Measurements from ENCODE around the gene ABHD15.

The ABHD15 gene

DNA sequence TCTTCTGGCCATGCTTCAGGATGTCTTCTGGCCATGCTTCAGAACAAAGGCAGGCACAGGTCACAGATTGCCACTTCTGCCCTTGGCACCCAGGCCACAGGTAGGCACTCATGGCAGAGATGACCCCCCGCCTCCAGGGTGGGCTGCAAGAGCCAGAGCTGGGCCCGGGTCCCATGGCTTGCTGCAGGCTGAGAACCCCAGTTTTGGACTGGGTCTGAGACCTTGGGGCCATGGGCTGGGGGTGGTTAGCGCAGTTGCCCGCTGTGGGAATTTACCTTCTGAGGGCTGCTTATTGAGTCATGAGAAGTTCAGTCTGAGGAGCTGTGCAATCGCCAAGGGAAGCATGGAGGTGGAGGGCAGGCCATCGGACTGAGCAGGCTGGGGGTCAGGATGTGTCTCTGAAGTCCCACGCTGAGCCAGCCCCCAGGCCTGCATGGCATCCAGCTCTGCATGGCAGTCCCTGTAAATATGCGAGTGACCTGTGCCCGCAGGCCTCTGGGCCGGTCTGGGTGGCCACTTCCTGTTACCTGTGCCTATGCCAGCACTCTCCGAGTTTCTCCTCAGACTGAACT, 27.8 kb upstream of the ABHD15 start:
- DNase-seq (ENCODE audit: low read depth) = no peak

DNA sequence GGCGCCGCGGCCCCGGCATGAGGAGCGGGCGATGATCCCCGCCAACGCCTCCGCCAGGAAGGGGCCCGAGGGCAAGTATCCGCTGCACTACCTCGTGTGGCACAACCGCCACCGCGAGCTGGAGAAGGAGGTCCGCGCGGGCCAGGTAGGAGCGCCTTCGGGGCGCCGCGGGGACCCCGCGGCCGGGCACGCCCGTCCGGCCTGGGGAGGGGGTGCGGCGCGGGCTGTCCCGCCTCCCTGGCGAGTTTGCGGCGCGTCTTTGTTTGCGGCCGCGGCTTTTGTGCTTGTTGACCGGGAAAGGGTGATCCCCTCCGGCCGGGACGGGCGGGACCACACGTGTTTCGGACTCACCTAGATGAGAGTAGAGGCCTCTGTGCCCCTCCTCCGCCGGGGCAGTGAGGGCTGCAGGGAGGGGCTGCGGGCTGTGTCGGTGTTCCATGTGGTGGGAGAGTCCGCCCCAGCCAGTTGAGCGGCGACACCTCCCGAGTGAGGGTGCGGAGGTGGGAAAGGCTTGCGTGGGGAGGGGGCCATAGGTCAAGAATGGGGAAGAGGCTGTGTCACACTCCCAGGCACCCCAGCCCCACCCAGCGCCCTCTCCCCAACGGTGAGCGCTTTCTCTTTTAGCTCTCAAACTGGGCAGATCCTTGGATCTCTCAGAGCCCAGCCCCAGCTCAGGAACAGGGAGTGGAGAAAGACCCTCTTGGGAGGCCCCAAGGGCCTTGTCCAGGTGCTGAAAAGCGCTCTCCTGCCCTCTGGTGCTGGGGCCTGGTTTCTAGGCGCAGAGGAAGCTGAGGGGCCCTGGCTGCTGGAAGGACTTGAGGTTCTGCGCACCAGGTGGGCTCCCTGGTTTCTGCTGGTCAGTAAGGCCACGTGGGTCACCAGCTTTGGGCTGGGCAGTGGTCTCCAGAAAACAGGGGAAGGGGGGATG, 27.0 kb upstream of the ABHD15 start:
- DNase-seq (ENCODE audit: low read depth) = no peak

DNA sequence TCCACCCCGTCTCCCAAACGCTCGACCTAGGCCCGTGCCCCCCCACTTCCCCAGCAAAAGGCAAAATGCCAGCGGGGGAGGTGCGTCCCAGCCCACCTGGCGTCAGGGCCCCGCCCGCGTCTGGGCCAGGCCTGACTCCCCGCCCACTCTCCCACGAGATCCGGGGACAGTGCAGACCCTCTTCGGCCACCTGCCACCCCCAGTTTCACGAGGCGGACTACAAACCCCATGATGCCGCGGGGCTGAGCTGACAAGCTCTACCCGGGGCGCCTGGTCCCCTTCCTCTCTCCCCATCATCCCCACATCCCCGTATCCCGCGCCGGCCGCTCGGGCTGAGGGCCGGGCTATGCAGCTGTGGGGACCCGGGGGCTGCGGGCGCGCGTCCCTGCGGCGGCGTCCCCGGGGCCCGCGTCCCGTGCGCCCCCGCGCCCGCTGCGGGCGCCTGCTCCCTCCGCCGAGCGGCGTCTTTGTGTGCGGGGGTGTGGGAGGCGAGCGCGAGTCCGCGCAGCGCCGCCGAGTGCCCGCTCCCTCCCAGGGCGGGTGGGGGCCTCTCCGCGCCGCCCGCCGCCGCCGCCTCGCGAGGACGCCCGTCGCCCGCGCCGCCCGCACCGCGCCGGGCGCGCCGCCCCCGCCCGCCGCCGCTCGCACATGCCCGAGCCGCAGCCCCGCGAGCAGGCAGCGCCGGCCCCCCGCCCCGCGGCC, 26.2 kb upstream of the ABHD15 start, which contains the start of gene ANKRD13B:
Gene ANKRD13B, plus strand, starts transcription at position 283 of the 702 bp plus-strand sequence. CDS start 490 bp downstream, outside the sequence.
- no peak for DNase-seq (ENCODE audit: low read depth)

DNA sequence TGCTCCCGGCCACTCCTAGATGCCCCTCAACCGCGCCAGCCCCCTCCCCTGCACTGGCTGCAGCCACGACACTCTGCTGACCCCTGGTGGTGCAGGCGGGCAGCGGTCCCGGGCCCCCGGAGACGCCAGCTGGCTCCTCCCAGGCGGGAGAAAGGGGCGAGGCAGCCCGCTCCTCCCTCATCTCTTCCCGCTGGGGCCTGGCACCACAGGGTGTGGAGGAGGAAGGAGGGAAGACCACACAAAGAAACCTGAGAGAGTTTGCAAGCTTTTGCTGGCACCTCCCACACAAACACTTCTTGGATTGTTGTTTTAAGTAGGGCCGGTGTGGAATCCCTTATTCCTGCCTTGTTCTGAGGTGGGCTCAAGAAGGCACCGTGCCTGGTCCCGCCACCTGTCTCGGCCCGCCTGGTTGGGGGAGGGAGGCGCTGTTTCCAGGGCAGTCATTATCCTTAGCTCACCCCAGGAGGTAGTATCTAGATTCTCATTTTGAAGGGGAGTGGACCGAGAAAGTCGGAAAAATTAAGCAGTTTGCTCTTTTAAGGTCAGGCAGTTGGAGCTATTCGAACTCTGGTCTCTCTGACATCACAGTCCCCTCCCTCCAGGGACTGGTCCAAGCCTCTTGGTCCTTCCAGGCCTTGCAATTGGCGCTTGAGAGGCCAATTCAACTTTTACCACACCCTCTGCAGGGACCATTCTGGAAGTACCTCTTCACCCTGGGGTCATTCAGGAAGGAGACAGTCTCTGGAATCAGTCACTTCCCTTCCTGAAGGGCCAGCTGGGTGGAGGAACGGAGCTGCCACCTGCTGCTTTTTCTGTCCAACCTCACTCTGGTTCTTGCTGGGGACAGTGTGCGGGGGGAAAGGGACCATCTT, 25.1 kb upstream of the ABHD15 start:
- DNase-seq (ENCODE audit: low read depth) = peak; percentile 68

DNA sequence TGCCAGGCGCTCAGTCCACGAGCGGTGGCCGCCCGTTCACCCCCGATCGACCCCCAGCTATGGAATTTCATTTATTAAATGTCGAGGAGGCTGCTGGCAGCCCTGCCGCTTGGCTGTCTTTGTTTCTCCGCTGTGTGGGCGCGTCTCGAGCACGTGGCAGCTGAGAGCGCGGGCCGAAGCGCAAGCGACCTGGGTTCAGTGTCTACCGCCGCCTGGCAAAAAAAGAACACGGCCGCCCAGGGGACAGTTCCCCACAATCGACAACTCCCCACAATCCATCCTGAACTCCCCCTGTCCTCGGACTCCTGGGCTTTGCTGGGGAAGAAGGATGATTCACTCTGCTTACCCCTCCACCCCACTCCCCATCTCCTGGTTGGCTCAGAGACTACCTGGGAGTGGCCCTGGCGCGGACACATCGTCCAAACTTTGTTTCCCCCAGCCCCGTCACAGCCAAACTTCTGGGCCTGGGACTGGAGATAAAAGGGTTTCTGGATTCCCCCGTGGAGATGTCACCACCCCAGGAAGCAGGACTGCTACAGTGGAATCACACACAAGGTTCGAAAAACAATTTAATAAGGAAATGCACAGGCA, 24.4 kb upstream of the ABHD15 start:
- no peak for DNase-seq (ENCODE audit: low read depth)

DNA sequence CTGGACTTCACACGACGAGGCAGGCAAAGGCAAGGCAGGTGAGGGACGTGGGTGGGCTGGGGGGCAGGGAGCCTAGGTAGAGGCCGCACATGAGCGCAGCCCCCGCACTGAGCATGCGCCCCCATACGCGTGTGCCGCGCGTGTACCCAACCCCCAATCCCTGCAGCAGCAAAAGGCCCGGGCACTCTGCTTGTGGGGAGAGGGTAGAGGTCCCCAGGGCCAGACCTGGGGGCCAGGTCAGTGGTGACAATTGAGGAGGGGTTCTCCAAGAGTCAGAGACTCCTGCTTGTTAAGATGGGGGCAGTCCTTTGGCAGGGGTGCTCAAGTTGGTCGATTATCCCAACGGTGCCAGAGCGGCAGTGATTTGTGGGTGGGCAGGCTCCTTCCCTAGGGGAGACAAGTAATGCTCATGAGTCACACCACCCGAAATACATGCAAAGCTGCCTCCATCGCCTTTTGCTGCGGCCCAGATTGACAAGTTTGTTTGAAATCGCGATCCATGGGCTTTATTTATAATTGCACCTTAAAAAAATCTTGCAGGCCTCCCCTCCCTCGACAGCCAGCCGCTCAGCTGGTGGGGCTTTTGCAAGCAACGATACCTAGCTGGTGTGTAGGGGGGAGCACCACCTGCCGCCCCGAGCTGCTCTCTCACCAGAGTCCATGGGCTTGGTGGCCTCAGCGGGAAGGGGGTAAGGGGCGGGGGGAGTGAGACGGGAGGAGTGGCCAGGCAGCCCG, 23.7 kb upstream of the ABHD15 start:
- DNase-seq (ENCODE audit: low read depth) = no peak

DNA sequence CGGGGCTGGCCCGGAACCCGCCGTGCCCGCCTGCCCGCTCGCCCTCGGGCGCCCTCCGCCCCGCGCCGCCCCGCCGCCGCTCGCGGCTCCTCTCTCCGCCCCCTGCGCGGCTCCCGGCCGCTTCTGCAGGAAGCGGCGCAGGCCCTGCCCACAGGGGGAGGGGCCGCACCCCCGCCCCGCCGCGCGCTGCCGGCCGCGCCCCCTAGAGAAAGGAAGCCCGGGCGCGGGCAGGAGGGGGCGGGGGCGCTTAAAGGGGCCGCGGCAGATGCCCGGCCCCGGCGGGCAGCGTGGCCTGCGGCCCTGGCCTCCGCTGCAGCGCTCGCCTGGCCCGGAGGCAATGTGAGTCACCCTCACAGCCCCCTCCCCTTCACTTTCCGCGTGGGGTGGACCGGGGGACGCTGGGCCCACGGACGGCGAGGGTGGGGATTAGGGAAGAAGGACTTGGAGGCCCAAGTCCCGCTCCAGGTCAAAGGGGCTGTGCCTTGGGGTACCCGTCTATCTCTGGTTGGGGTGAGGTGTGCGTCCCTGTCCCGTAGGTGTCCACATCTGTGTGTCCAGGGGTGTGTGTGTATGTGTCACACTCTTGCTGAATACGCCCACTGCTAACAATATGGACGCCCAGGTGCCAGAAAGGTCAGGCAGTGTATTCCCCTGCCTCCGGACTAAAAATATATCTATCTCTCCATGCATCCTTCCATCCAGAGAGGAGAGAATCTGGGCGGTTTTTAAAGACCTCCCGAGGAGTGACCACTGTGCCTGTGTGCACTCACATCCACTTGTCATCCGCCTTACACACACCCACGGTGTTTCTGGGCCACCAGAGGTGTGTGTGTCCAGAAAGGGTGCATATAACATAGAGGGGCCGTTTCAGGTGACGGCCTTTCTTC, 22.9 kb upstream of the ABHD15 start, which contains the start of gene GIT1:
Gene GIT1, minus strand, starts transcription at position 125 of the 887 bp plus-strand sequence. CDS start 270 bp downstream, outside the sequence.
- peak; percentile 76 for DNase-seq (ENCODE audit: low read depth)

DNA sequence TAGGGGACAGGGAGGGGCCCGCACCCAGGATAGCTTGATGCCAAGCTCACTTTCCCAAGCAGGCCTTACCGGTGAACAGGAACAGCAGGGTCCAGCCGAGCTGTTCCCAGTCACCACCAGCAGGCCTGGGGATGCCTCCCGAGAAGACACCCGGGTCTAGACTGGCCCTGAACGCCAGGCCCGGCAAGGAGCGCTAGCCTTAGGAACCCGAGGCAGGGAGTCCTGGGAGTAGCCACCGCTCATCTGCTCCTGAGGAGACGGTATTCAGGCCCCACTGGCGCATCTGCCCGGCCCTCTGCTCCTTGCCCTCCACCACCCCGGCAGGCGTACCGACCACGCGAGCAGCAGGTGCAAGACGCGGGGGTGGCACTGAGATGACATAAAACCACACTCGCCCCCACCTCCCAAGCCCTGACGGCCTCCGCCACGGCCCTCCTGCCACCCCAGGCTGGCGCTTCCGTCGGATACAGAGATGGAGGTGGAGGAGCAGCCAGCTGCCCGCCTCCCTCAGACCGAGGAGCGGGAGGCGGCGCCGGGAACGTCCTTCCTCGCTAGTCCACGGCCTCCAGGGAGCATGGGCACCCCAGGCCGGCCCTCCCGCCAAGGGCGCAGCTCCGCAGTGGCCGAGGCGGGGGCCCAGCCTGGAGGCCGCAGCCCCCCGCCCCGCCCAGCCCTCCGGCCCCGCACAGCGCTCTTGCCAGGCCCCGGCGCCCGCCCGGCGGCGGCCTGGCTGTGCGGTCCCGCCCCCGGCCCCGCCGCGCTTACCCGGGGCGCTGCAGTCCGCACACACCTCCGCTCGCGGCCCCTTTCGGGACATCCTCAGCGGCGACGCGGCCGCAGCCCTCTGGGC, 21.9 kb upstream of the ABHD15 start:
- peak; percentile 71 for DNase-seq (ENCODE audit: low read depth)

DNA sequence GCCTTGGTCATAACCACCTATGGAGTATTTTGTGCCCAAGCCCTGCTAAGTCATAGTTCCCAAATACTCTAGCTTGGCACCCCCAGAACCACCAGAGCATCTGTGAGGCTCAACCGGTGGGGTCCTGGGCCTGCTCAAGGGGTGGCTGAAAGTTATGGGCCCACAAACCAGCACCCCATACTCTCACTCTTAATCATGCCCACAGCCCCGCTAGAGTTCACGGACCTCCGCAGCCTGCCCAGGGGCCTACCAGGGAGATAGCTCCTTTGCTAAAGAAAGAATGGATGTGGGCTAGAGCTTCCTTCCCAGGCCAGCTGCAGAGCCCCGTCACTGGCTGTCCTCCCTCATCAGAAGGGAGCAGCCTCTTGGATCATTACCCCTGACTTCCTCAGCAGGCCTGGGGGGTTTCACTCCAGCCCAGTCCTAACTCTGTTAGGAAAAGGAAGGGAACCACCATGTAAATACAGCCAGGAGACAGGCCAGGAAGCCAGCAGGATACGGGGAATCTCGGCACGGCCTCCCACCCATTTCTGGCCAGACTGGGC, 21.3 kb upstream of the ABHD15 start:
- no peak for DNase-seq (ENCODE audit: low read depth)

DNA sequence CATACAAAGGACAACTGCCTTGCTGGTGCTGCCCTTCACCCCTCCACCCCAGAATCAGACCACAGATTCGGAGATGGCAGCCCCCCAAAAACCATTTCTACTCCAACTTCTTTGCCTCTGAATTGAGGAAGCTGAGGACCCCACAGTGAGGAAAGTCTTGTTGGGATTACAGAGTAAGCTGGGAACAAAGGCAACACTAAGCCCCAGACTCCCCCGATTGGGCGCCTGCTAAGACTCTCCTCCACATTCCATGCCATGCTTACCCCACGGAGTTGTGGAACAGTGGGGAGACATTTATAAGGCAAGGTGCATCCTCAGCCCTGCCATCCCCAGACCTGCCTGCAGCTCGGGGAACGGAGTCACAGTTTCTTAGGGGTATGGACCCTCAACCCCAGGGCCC, 20.8 kb upstream of the ABHD15 start:
- DNase-seq (ENCODE audit: low read depth) = no peak

DNA sequence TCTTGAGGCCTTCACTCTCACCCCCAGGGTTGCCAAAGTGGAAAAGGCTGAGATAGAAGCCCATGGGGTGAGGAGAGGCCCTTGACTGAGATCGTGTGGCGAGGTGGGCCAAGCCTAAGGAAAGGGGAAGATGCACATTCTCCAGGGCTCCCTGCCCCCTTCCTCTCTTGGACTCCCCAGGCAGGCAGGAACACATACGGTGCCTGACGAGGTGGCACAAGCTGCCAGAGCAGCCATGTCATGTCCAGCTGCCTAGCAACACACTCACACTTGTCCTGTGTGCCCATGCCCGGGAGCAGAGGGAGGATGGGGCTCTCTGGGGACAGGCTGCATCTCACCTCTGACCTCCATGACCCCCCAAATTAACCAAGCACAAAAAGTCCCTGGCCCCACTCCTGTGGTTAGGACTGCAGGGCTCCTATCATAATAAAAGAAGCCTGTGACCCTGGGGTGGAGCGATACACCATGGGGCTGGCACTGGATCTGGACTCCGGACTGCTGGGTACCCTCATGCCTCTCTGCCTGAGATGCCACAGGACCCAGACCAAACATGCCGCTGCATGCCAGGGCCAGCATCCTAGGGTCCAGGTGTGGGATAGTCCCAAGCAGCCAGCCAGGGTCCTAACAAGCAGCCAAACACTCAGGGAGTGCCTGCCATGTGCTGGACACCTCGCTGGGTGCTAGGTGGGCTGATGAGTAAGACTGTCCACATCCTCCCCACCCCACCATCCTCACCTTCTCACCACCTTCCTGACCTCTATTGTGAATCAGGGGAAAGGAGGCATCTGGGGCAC, 20.0 kb upstream of the ABHD15 start:
- no peak for DNase-seq (ENCODE audit: low read depth)

DNA sequence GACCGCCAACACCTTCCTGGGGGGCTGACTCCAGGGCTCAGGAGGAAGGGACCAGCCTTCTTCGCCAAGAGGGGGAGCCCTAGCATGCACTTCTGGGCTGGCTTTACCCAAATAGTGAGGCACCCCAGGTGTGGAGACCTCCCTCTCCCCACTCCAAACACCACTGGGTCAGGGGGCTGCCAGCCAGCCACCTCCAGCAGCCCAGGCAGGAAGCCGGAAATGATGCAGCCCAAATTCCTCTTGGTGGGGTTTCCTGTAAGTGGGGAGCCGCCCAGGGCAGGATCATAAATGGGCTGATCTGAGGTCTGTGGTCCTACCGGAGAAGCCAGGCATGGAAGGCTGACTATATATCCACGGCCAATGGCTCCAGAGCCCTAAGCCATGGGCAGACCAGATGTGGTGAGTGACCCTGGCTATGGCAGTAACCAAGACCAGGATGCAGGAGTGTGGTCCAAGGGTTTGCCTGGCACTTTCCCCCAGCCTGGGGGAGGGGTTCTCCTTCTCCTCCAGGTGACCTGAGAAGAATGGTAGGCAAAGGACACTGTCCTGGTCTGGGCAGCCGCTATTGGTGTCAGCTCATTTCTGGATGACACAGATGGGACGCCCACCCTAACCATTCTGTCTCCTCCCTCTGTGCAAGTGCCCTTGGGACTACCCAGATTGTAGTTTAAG, 18.4 kb upstream of the ABHD15 start:
- DNase-seq (ENCODE audit: low read depth) = no peak

DNA sequence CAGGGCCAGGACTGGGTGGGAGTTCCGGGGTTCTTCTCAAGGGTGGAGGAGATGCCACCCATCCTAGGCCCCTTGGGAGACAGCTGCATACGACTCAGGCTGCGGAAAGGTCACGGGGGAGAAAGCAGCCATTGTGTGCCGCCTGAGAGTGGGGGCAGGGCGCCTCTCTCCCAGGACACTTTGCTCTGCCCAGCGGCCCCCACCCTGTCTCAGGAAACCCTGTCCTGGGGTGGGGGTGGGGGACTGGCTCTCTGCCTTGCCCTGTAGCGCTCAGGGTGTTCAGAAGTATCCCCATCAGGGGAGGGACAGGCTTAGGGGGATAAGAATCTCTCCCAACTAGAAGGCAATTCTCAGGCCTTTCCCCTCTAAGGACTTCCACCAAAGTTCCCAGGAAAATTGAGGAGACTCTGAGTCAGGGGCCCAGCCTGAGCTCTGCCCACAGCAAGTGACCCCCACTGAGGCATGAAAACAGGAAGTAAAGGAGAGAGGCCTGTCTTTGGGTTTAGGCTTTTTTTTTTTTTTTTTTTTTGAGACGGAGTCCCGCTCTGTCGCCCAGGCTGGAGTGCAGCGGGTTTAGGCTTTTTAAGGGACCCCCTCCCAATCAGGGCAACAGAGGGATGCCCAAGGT, 17.7 kb upstream of the ABHD15 start:
- no peak for DNase-seq (ENCODE audit: low read depth)

DNA sequence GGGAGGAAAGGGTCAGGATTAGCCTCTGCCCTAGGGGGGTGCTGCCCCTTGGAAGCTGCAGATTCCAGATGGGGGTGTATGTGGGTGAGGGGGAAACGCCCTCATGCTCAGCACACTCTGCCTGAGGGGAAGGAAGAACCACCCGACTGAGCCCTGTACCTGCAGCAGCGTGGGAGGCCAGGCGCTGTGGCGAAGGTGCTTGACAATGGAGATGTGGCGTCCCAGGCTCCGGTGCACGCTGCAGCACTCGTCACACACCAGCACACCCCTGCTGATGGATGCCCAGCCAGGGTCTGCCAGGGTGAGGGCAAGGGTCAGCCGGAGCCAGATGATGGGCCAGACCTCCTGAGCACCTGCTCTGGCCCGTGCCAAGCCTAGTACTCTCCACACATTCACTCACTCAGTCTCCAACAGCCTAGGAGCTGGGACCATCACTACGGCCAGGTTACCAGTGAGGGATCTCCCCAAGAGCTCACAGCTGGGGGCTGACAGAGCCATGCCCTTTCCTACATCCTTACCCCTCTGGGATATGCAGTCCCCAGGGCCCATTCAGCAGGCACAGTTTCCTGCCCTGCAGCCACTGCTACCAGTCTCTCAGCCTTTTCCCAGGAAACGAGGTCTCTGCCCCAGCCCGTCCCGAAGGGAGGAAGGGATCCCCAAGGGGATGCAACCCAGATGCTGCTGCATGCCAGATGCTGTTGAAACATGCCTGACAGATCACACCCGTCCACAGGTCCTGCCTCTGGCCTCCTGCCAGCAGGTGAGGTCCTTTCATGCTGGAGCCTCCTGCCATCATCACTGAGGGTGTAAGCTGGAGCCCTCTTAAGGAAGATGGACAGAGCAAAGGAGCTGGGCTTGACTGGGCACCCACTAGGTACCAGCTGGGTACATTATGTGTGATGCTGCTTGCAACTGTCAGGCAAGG, 16.7 kb upstream of the ABHD15 start:
- no peak for DNase-seq (ENCODE audit: low read depth)

DNA sequence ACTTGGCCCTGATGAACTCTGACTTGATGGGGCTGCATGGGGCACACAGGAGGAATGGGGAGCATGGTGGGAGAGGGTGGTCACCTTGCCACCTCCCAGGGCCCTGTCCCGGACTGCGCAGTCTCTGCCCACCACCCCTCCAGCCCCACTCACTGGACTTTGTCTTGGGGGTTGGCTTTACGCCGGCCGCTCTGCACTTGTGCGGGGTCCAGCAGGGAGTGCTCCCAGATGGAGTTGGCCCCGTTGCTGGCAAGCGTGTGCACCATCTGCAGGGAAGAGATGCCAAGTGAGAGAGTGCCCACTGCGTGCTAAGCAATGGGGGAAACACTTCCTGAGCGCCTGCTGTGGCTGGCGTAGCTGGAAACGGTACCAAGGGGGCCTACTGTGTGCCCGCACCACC, 15.9 kb upstream of the ABHD15 start:
- no peak for DNase-seq (ENCODE audit: low read depth)

All from stimulated activated CD4-positive, alpha-beta T cell treated with anti-CD3 and anti-CD28 coated beads, Interleukin-2, amount 100 ng/mL, for 4 hours (primary cell).